ENCODE data around the gene RAB36.

DNA sequence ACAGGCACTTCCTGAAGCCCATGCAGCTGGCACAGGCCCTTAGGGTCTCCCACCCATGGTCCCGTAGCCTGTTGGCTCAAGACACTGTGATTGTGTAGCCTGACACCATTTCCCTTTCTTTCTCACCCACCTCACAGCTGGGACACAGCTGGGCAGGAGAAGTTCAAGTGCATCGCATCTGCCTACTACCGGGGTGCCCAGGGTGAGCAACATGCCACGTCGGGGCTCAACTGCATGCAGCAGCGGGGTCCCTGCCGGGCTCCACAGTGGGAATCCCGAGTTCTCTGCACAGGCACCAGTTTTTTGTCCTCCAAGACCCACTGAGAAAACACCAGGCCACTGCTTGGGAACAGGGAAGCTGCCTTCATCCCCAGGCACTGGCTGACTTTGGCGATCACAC lies 10.6 kb downstream of the RAB36 start:
- TF ChIP-seq CTCF (IDR thresholded peaks at IDR 0.05): no peak
- TF ChIP-seq POLR2A (IDR thresholded peaks at IDR 0.05): no peak
